Stimulated activated CD8-positive, alpha-beta memory T cell treated with anti-CD3 and anti-CD28 coated beads, Interleukin-15, amount 100 ng/mL, for 24 hours (primary cell): ENCODE measurements around the gene PDLIM5.
"Not testable (repeated sequence)": the region's sequence is repeated elsewhere in the genome, so short reads cannot be mapped to it uniquely, and the experiment has no call there.

Experiments
- DNase-seq: peaks from one replicate; pipeline ENCODE4 v3.0.0-alpha.2; 2020; ENCODE audit warnings: low read depth

PDLIM5 gene

GRCh38 chr4:94463771-94464170 is 12.0 kb downstream of the PDLIM5 start:
- no peak for DNase-seq

GRCh38 chr4:94466371-94466770 is 14.6 kb downstream of the PDLIM5 start:
- no peak for DNase-seq

- no peak for DNase-seq
Measured at GRCh38 chr4:94466923-94467322, 15.2 kb downstream of the PDLIM5 start.

GRCh38 chr4:94468093-94468769 is 16.5 kb downstream of the PDLIM5 start:
- no peak for DNase-seq

- DNase-seq = no peak
Measured at GRCh38 chr4:94469221-94469784, 17.6 kb downstream of the PDLIM5 start.

GRCh38 chr4:94470132-94470531 is 18.4 kb downstream of the PDLIM5 start:
- no peak for DNase-seq

- not testable (repeated sequence) for DNase-seq
Measured at GRCh38 chr4:94470782-94471181, 19.0 kb downstream of the PDLIM5 start.

- no peak for DNase-seq
Measured at GRCh38 chr4:94472056-94472826, 20.5 kb downstream of the PDLIM5 start.

GRCh38 chr4:94475050-94475449 is 23.3 kb downstream of the PDLIM5 start:
- DNase-seq = no peak

- no peak for DNase-seq
Measured at GRCh38 chr4:94475794-94476193, 24.1 kb downstream of the PDLIM5 start.

- no peak for DNase-seq
Measured at GRCh38 chr4:94477227-94477626, 25.5 kb downstream of the PDLIM5 start.

GRCh38 chr4:94478805-94479204 is 27.1 kb downstream of the PDLIM5 start:
- not testable (repeated sequence) for DNase-seq

GRCh38 chr4:94479358-94480141 is 27.8 kb downstream of the PDLIM5 start:
- DNase-seq = no peak

- DNase-seq = no peak
Measured at GRCh38 chr4:94480362-94480951, 28.7 kb downstream of the PDLIM5 start.

- no peak for DNase-seq
Measured at GRCh38 chr4:94483895-94484294, 32.2 kb downstream of the PDLIM5 start.

GRCh38 chr4:94484818-94485217 is 33.1 kb downstream of the PDLIM5 start:
- DNase-seq = no peak

- DNase-seq = no peak
Measured at GRCh38 chr4:94486372-94486801, 34.6 kb downstream of the PDLIM5 start.

- DNase-seq = no peak
Measured at GRCh38 chr4:94488670-94489069, 36.9 kb downstream of the PDLIM5 start.

GRCh38 chr4:94489098-94489497 is 37.4 kb downstream of the PDLIM5 start:
- DNase-seq = no peak

- DNase-seq = no peak
Measured at GRCh38 chr4:94490437-94490836, 38.7 kb downstream of the PDLIM5 start.

- DNase-seq = no peak
Measured at GRCh38 chr4:94491322-94491721, 39.6 kb downstream of the PDLIM5 start.

GRCh38 chr4:94495408-94495807 is 43.7 kb downstream of the PDLIM5 start:
- no peak for DNase-seq
